Panc1 (cell line): Measurements from ENCODE around the gene NGB. TPM values are rescaled to one million over a fixed set of nuclear protein-coding genes. Genes with fewer than 3 reads are reported as not detected.

ENCODE experiments used
- ATAC-seq: fragments of 200-7000 bp; cut with Tn5 transposase; 2 replicates; pipeline ENCODE4 v1.9.1; 2020; ENCODE audit warnings: mild to moderate bottlenecking, moderate library complexity
- BruUV-seq: library from RNA; stranded (reverse); fragments of 400-500 nt; replicated peaks from 2 replicates; lab custom pipeline; 2021; lab: Mats Ljungman, UMichigan
- CTCF ChIA-PET: fragments of 300-600 bp; sonication (Branson Sonifier 250); formaldehyde crosslinking; loops from one replicate; lab custom pipeline; 2022; ENCODE audit warnings: antibody characterized with exemption; lab: Charles Lee
- POLR2A ChIA-PET: fragments of 300-600 bp; sonication (Branson Sonifier 250); formaldehyde crosslinking; loops from one replicate; lab custom pipeline; 2022; ENCODE audit warnings: antibody characterized with exemption; lab: Charles Lee
- DNase-seq: peaks from one replicate; pipeline ENCODE4 v3.0.0-alpha.2; 2010; ENCODE audit warnings: low read depth, low spot score
- H3K27ac ChIP-seq: 2 replicates; pipeline ENCODE4 v1.5.1; 2011; ENCODE audit warnings: mild to moderate bottlenecking, low read length, inconsistent platforms
- H3K27me3 ChIP-seq: fragments of 200-500 bp; sonication (Bioruptor generic); 2 replicates; pipeline ENCODE4 v1.6.0; 2014; ENCODE audit warnings: low read length, inconsistent platforms; ENCODE audit not compliant: control insufficient read depth, insufficient read depth
- H3K36me3 ChIP-seq: fragments of 200-500 bp; sonication (Bioruptor generic); 2 replicates; pipeline ENCODE4 v1.5.1; 2014; ENCODE audit warnings: inconsistent platforms, mild to moderate bottlenecking, low read length, moderate library complexity; ENCODE audit not compliant: control insufficient read depth, insufficient read depth
- H3K4me1 ChIP-seq: 2 replicates; pipeline ENCODE4 v1.5.1; 2011; ENCODE audit warnings: inconsistent platforms, mild to moderate bottlenecking, low read length, moderate library complexity; ENCODE audit not compliant: control insufficient read depth, insufficient read depth
- H3K4me3 ChIP-seq, 2 experiments: 2 replicates each; pipeline ENCODE4 v1.5.1; 2011 to 2012; ENCODE audit warnings: low read depth in 2 of 2, low read length in 2 of 2, mild to moderate bottlenecking in 2 of 2, inconsistent platforms in 1 of 2, moderate library complexity in 1 of 2
- H3K9me3 ChIP-seq: fragments of 200-500 bp; sonication (Bioruptor generic); 2 replicates; pipeline ENCODE4 v1.5.1; 2014; ENCODE audit warnings: low read depth, mild to moderate bottlenecking, inconsistent platforms, low read length, moderate library complexity; ENCODE audit not compliant: control insufficient read depth, insufficient read depth
- POLR2AphosphoS5 ChIP-seq: IDR thresholded peaks from 2 replicates; pipeline ENCODE4 v1.6.1; 2012; ENCODE audit warnings: mild to moderate bottlenecking, low read depth, low read length, moderate library complexity
- REST ChIP-seq, 2 experiments: IDR thresholded peaks; 2 replicates each; pipeline ENCODE4 v1.6.1; 2011 to 2012; ENCODE audit warnings: low read depth in 2 of 2, control low read depth in 1 of 2, low read length in 1 of 2, mild to moderate bottlenecking in 1 of 2, moderate library complexity in 1 of 2; ENCODE audit not compliant: insufficient read depth in 1 of 2
- SIN3A ChIP-seq: IDR thresholded peaks from 2 replicates; pipeline ENCODE4 v1.6.1; 2012; ENCODE audit warnings: low read depth, mild to moderate bottlenecking, low read length, moderate library complexity, borderline replicate concordance; ENCODE audit not compliant: insufficient read depth
- TCF7L2 ChIP-seq: IDR thresholded peaks from 2 replicates; pipeline ENCODE4 v1.6.1; 2011; ENCODE audit warnings: mild to moderate bottlenecking, low read depth, low read length, inconsistent platforms
- in situ Hi-C: cut with HindIII; loops from 2 replicates; pipeline ENCODE4 v1.10.0; 2016; ENCODE audit warnings: low sequenced_read_pairs, low pct_unique_long_range_greater_than_20kb
- intact Hi-C: fragments of 100-400 bp; cut with micrococcal nuclease; formaldehyde crosslinking; loops from one replicate; pipeline ENCODE4 v1.10.0; 2022; ENCODE audit not compliant: unreplicated experiment
- total RNA-seq: library from RNA; stranded (reverse); gene quantifications from one replicate; pipeline ENCODE4 v1.2.1, GENCODE V29; 2021; ENCODE audit not compliant: unreplicated experiment
- TF ChIP-seq, protein P1 (sequence below): fragments of 450-650 bp; IDR thresholded peaks from 2 replicates; pipeline ENCODE4 v1.5.1; 2017; ENCODE audit warnings: mild to moderate bottlenecking

NGB gene
- total RNA-seq, 1 experiment from 2014 or later, result not detected

DNA sequence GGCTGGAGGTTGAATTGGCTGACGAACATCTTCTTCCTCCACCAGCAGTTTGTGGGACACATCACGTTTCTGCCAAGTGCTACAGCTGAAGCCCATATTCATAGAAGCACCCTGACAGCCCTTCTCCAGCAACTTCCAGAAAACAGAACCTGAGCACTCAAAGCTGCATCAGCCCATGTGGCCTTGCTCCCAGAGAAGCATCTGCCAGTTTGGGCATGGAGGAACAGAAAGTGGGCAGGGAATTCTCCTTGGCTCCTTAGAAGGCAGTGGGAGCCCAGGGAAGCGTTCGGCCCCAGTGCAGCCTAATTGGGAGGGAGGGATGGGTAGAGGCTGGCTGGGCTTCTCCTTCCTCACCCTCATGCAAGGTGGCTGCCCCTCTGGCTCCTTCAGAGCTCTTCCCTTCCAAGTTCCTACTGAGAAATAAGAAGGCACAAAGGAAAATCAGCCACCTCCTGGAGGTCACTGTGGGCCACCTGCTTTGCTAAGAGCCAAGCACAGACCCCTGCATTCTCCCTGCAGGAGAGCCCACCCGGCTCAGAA is 4.1 kb upstream of the NGB start:
- ChIA-PET POLR2A (no interaction called here), CTCF (no interaction called here)

GRCh38 chr14:77273796-77274195 is 2.8 kb upstream of the NGB start:
- H3K4me1 ChIP-seq, result peaks cover 4% of the 10 kb centered on the region
- H3K9me3 ChIP-seq, result no peaks in the 10 kb centered on the region
- H3K27ac ChIP-seq, result no peak overlapping the region
- in situ Hi-C loops (no loop called here), intact Hi-C loops (no loop called here)
- BruUV-seq, result no TSS peak
- DNase-seq (no peak), ATAC-seq (no peak)
- H3K27me3 ChIP-seq, result no peaks in the 10 kb centered on the region
- CTCF ChIA-PET, result no interaction called here
- H3K4me3 ChIP-seq, result no peak overlapping the region
- no peaks in the 10 kb centered on the region for H3K36me3 ChIP-seq
- TF ChIP-seq REST (IDR thresholded peaks at IDR 0.05; ENCODE audit: insufficient read depth in 1 of 2, low read depth in 2 of 2, low read length in 1 of 2) (no peak), TCF7L2 (no peak), POLR2AphosphoS5 (no peak), SIN3A (no peak)
- TF ChIP-seq, protein P1, sequence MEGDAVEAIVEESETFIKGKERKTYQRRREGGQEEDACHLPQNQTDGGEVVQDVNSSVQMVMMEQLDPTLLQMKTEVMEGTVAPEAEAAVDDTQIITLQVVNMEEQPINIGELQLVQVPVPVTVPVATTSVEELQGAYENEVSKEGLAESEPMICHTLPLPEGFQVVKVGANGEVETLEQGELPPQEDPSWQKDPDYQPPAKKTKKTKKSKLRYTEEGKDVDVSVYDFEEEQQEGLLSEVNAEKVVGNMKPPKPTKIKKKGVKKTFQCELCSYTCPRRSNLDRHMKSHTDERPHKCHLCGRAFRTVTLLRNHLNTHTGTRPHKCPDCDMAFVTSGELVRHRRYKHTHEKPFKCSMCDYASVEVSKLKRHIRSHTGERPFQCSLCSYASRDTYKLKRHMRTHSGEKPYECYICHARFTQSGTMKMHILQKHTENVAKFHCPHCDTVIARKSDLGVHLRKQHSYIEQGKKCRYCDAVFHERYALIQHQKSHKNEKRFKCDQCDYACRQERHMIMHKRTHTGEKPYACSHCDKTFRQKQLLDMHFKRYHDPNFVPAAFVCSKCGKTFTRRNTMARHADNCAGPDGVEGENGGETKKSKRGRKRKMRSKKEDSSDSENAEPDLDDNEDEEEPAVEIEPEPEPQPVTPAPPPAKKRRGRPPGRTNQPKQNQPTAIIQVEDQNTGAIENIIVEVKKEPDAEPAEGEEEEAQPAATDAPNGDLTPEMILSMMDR, result no peak
- POLR2A ChIA-PET, result no interaction called here

More for the DNA sequence above, 4.1 kb upstream of the NGB start:
- Histone ChIP-seq H3K9me3 (no peaks in the 10 kb centered on the region), H3K4me3 (no peak overlapping the region), H3K27me3 (no peaks in the 10 kb centered on the region), H3K36me3 (no peaks in the 10 kb centered on the region), H3K4me1 (no peaks in the 10 kb centered on the region), H3K27ac (no peak overlapping the region)
- intact Hi-C loops, result no loop called here
- TF ChIP-seq REST (IDR thresholded peaks at IDR 0.05; ENCODE audit: insufficient read depth in 1 of 2, low read depth in 2 of 2, low read length in 1 of 2), result no peak
- no peak for TF ChIP-seq SIN3A
- TF ChIP-seq TCF7L2, result no peak
- TF ChIP-seq POLR2AphosphoS5, result no peak
- TF ChIP-seq, protein P1, result no peak
- no TSS peak for BruUV-seq
- ATAC-seq (no peak), DNase-seq (no peak)
- in situ Hi-C loops, result no loop called here
